A673 (cell line): ENCODE results near the gene GATA2. TPM values are rescaled to one million over a fixed set of nuclear protein-coding genes. Genes with fewer than 3 reads are reported as not detected.
A peak's percentile ranks its signal among the peaks of the same experiment; 100 is the strongest.

Experiments
- BruUV-seq: library from RNA; stranded (reverse); fragments of 400-500 nt; replicated peaks from 2 replicates; lab custom pipeline; 2021; lab: Mats Ljungman, UMichigan
- CTCF ChIA-PET: fragments of 300-600 bp; sonication (Branson Sonifier 250); formaldehyde crosslinking; loops from one replicate; lab custom pipeline; 2022; ENCODE audit warnings: antibody characterized with exemption; lab: Charles Lee
- POLR2A ChIA-PET: fragments of 300-600 bp; sonication (Branson Sonifier 250); formaldehyde crosslinking; loops from one replicate; lab custom pipeline; 2022; ENCODE audit warnings: antibody characterized with exemption; ENCODE audit not compliant: low non-redundant PET; lab: Charles Lee
- DNase-seq: peaks from one replicate; pipeline ENCODE4 v3.0.0-alpha.2; 2015; ENCODE audit warnings: low spot score
- H3K27ac ChIP-seq: fragments of 200-600 bp; sonication (generic); 2 replicates; pipeline ENCODE4 v1.5.1; 2016; ENCODE audit warnings: mixed run types, low read depth, mild to moderate bottlenecking, mixed read lengths, antibody characterized with exemption, low read length; ENCODE audit not compliant: poor library complexity, severe bottlenecking
- H3K27me3 ChIP-seq: fragments of 200-600 bp; sonication (generic); replicated peaks from 2 replicates; pipeline ENCODE4 v1.6.1; 2017; ENCODE audit warnings: mixed run types, low read depth, mild to moderate bottlenecking, mixed read lengths, antibody characterized with exemption, low read length; ENCODE audit not compliant: insufficient read depth, poor library complexity
- H3K36me3 ChIP-seq: fragments of 200-600 bp; sonication (generic); 2 replicates; pipeline ENCODE4 v1.6.1; 2016; ENCODE audit warnings: mixed run types, mild to moderate bottlenecking, mixed read lengths, antibody characterized with exemption, low read length; ENCODE audit not compliant: insufficient read depth, poor library complexity, severe bottlenecking
- H3K4me1 ChIP-seq: fragments of 200-600 bp; sonication (generic); 2 replicates; pipeline ENCODE4 v1.6.1; 2017; ENCODE audit warnings: mixed run types, mild to moderate bottlenecking, mixed read lengths, antibody characterized with exemption, low read length; ENCODE audit not compliant: insufficient read depth, poor library complexity, severe bottlenecking
- H3K4me3 ChIP-seq: fragments of 200-600 bp; sonication (generic); 2 replicates; pipeline ENCODE4 v1.5.1; 2016; ENCODE audit warnings: low read depth, mixed run types, mild to moderate bottlenecking, mixed read lengths, low read length; ENCODE audit not compliant: poor library complexity, severe bottlenecking
- H3K9me3 ChIP-seq: fragments of 200-600 bp; sonication (generic); 2 replicates; pipeline ENCODE4 v1.6.1; 2016; ENCODE audit warnings: mixed run types, low read depth, mild to moderate bottlenecking, mixed read lengths, antibody characterized with exemption, low read length; ENCODE audit not compliant: poor library complexity, severe bottlenecking
- EZH2 ChIP-seq: fragments of 200-600 bp; sonication (generic); IDR thresholded peaks from 2 replicates; pipeline ENCODE4 v1.6.1; 2017; ENCODE audit warnings: borderline replicate concordance, low read depth, mild to moderate bottlenecking, mixed read lengths, antibody characterized with exemption, low read length; ENCODE audit not compliant: poor library complexity, severe bottlenecking
- intact Hi-C: fragments of 100-400 bp; cut with micrococcal nuclease; formaldehyde crosslinking; loops from one replicate; pipeline ENCODE4 v1.10.0; 2022; ENCODE audit not compliant: unreplicated experiment
- total RNA-seq: library from RNA; stranded (reverse); gene quantifications from 2 replicates; pipeline ENCODE4 v1.2.3, GENCODE V29; 2021
- TF ChIP-seq, protein P1 (sequence below): fragments of 300-800, 200-600 bp; sonication (generic); conservative IDR thresholded peaks from 2 replicates; pipeline ENCODE4 v1.5.1; 2017; ENCODE audit warnings: low read depth, mild to moderate bottlenecking, antibody characterized with exemption, low read length, moderate library complexity, mixed read lengths

GATA2 gene
- total RNA-seq, 1 experiment from 2014 or later = 19.4 TPM

DNA sequence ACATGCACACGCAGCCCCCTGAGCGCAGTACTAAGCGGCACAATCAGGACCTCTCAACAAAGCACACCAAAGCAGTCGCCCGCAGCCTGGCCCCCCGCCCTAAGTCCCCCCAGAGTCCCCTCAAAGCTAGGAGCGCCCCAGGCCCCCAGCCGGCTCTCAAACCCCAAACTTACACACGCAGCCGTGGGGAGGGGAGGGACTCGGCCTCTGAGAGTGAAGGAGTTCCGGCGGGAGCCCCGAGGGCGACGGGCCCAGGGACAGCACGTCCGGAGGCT, 5.5 kb downstream of the GATA2 start:
- H3K36me3 ChIP-seq = no peaks in the 10 kb centered on the region
- no peak overlapping the region for H3K27ac ChIP-seq
- peaks cover 19% of the 10 kb centered on the region for H3K4me1 ChIP-seq
- BruUV-seq = no TSS peak
- CTCF ChIA-PET = no interaction called here
- no peak for TF ChIP-seq EZH2
- TF ChIP-seq, protein P1, sequence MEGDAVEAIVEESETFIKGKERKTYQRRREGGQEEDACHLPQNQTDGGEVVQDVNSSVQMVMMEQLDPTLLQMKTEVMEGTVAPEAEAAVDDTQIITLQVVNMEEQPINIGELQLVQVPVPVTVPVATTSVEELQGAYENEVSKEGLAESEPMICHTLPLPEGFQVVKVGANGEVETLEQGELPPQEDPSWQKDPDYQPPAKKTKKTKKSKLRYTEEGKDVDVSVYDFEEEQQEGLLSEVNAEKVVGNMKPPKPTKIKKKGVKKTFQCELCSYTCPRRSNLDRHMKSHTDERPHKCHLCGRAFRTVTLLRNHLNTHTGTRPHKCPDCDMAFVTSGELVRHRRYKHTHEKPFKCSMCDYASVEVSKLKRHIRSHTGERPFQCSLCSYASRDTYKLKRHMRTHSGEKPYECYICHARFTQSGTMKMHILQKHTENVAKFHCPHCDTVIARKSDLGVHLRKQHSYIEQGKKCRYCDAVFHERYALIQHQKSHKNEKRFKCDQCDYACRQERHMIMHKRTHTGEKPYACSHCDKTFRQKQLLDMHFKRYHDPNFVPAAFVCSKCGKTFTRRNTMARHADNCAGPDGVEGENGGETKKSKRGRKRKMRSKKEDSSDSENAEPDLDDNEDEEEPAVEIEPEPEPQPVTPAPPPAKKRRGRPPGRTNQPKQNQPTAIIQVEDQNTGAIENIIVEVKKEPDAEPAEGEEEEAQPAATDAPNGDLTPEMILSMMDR = no peak
- peak overlapping the region; percentile 81 for H3K4me3 ChIP-seq
- H3K9me3 ChIP-seq = no peaks in the 10 kb centered on the region
- intact Hi-C loops = loop anchor here (5.0 kb wide), 1 partner anchor 315 kb away; no protein-coding TSS in a partner anchor
- H3K27me3 ChIP-seq = peaks cover 11% of the 10 kb centered on the region
- POLR2A ChIA-PET = no interaction called here
- no peak for DNase-seq

DNA sequence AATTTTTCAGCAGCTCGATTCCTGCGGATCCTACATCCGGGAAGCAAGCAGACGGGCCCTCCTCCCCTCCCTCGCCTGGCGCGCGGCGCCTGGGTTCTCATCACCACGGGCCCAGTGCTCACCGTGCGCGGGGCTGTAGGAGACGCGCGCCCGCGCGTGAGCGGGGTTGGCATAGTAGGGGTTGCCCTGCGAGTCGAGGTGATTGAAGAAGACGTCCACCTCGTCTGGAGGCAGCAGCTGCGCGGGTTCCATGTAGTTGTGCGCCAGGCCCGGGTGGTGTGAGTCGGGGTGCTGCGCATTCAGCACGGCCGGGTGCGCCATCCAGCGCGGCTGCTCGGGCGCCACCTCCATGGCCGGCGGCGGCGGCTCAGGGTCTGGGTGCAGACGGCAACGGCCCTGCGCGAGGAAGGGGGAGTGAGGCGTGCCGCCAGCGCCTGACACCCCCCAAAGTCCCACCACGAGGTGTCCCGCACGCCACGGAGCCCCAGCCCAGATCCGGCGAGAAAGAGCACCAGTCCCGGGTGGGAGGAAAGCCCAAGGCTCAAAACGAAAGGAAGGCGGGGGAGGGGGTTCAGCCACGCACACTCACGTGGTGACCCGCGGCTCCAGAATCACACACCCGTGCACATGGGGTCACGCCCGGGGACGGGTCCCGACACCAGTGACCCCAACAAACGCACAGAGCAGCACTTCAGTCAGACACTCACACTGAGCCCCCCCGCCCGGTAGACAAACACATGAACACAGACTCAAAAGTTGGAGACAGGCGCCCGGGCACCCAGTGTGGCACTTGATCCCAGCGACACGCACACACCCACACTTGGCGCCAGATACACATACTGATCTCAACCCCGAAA, 6.1 kb downstream of the GATA2 start:
- ChIA-PET CTCF (no interaction called here), POLR2A (interaction anchor here (0.7 kb wide), 1 partner anchor 135 kb away, joined by 4 read pairs; no protein-coding TSS in a partner anchor)
- peak; percentile 61 for DNase-seq
- Histone ChIP-seq H3K27me3 (peaks cover 6% of the 10 kb centered on the region), H3K4me1 (peaks cover 19% of the 10 kb centered on the region), H3K9me3 (no peaks in the 10 kb centered on the region), H3K4me3 (peak overlapping the region; percentile 81), H3K36me3 (peaks cover 3% of the 10 kb centered on the region), H3K27ac (no peak overlapping the region)
- intact Hi-C loops = loop anchor here (5.0 kb wide), 1 partner anchor 315 kb away; no protein-coding TSS in a partner anchor
- TF ChIP-seq, protein P1 = no peak
- no peak for TF ChIP-seq EZH2
- BruUV-seq = TSS peak; percentile 63

DNA sequence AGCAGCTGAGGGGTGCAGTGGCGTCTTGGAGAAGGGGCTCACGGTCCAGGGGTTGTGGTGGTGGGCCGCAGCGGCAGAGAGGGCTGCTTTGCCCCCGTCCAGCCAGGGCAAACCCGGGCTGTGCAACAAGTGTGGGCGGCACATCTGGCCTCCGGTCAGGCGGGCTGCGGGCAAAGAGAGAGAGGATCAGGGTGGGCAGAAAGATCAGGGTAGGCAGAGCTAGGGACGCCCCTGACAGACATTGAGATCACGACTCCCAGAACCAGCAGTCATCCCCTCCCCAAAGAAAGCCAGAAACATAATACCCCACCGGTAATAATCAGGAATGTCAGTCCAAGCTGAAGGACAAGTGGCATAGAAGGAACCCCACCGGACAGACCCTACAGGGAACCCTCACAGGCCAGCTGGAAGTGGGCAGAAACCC, 6.8 kb downstream of the GATA2 start:
- no peak for TF ChIP-seq EZH2
- TF ChIP-seq, protein P1 = no peak
- no peaks in the 10 kb centered on the region for H3K9me3 ChIP-seq
- intact Hi-C loops = loop anchor here (5.0 kb wide), 1 partner anchor 314 kb away; no protein-coding TSS in a partner anchor
- peaks cover 3% of the 10 kb centered on the region for H3K36me3 ChIP-seq
- H3K4me3 ChIP-seq = peak overlapping the region; percentile 81
- no peaks in the 10 kb centered on the region for H3K27me3 ChIP-seq
- DNase-seq = no peak
- no TSS peak for BruUV-seq
- H3K27ac ChIP-seq = no peak overlapping the region
- CTCF ChIA-PET = no interaction called here
- H3K4me1 ChIP-seq = peaks cover 14% of the 10 kb centered on the region
- POLR2A ChIA-PET = interaction anchor here (0.7 kb wide), 1 partner anchor 135 kb away, joined by 4 read pairs; no protein-coding TSS in a partner anchor
